Hindlimb muscle (tissue), 1 donor: Measurements from ENCODE around the gene TSPOAP1. TPM values are rescaled to one million over a fixed set of nuclear protein-coding genes. Genes with fewer than 3 reads are reported as not detected.

Experiments used
- DNase-seq: peaks from one replicate; pipeline ENCODE4 v3.0.0-alpha.2; 2013
- polyA plus RNA-seq: library from polyadenylated mRNA; unstranded; fragments of 120-200 nt; gene quantifications from one replicate; pipeline ENCODE4 v1.2.1, GENCODE V29; 2013; ENCODE audit not compliant: insufficient read length

Gene TSPOAP1
- polyA plus RNA-seq, 1 donor: 5.5 TPM

- DNase-seq: no peak
These were observed 27.0 kb downstream of the TSPOAP1 start for GRCh38 chr17:58301504-58302150.

- DNase-seq: no peak
These were observed 28.3 kb downstream of the TSPOAP1 start for GRCh38 chr17:58300336-58300735.

GRCh38 chr17:58294034-58294433 is 34.6 kb downstream of the TSPOAP1 start:
- DNase-seq: no peak

DNA sequence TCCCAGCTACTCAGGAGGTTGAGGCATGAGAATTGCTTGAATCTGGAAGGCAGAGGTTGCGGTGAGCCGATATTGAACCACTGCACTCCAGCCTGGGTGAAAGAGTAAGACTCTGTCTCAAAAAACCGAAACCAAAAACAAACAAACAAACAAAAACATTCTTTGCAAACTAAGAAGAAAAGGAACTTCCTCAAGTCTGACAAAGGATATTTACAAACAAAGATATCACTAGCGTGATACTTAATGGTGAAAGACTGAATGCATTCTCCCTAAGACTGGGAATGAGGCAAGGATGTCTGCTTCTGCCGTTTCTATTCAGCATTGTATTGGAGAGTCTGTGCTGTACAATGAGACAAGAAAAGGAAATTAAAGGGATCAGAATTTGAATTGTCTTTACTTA is 37.3 kb downstream of the TSPOAP1 start:
- no peak for DNase-seq

GRCh38 chr17:58289869-58290268 is 38.7 kb downstream of the TSPOAP1 start:
- no peak for DNase-seq

- no peak for DNase-seq
These were observed 43.2 kb downstream of the TSPOAP1 start for GRCh38 chr17:58285422-58285810.

DNA sequence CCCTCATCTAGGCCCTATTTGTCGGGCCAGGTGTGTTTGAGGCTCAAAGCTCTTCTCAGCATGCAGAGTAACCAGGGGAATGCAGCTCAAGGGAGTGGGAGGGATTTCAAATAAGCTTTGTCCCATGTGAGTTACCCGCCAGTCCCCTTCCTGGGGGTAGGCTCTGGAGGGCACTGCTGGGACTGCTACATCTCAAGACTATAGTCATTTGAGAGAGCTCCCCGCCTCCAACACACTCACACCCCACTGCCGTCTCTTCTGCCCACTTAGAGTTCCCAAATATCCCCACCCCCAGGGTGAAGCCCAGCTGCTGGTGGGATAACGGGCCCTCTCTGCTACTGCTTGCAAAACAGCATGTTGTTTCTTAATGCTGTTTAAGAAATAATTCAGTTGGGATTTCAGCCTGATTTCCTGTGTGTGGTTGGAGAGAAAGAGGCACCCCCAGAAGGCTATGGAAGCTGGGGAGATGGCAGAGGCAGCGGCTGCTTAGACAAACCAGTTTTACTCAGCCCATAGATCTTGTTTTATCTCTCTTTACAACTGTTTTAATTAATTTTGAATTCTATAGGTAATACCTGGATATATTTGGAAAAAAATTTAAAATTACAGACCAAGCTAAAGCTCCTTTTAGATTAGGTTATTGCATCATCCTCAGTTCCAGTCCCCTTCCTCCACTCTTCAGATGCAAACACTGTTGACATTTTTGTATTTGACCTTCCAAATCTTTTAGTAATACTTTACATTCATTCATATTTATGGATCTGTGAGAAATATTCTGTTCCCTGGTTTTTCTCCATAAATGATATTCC is 43.8 kb downstream of the TSPOAP1 start:
- DNase-seq: no peak

DNA sequence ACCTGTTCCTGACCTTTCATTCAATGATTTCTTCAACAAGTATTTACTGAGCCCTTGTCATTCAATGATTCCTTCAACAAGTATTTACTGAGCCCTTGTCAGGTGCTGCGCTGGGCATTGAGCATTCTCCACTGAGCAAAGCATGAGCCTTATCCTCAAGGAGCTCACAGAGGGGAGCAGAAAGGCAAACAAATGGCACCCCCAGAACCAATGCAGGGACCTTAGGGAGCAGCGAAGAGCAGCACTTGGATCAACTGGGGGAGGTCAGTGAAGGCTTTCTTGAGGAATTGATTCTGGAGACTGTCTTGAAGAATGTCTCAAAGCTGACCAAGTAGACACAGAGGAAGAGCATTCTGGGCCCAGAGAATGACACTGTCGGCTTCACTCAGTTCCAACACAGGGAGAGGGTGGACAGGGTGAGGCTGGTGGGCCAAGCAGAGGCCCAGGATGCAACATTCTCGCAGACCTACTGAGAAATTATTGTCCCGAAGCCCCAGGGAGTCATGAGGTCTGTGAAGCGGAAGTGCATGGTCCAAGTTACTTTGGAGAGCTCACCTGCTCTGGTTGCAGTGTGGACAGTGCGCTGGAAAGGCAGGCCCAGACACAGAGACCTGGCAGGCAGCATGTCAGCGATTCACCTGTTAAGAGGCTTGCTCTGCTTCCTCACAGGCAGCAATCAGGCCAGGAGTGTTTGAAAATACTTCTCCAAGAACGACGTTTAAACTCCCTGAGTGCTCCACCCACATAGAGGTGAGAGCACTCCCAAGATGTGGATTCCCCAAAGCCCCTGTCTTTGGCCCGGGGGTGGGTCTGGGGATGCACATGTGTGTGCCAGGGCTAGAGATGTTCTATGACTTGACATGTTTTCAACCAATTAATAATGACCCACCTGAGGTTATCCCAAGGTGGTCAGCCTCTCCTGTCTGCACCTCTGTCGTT is 44.7 kb downstream of the TSPOAP1 start:
- no peak for DNase-seq

- DNase-seq: no peak
These were observed 46.2 kb downstream of the TSPOAP1 start for GRCh38 chr17:58282442-58282841.

- no peak for DNase-seq
These were observed 47.0 kb downstream of the TSPOAP1 start for GRCh38 chr17:58281511-58282011.

- no peak for DNase-seq
These were observed 47.9 kb downstream of the TSPOAP1 start, which contains the start of gene MPO for GRCh38 chr17:58280480-58281217. TSS of gene MPO (minus strand) at chr17:58280935. CDS start at chr17:58280758, 177 bp downstream.

GRCh38 chr17:58279736-58280479 is 48.7 kb downstream of the TSPOAP1 start:
- no peak for DNase-seq

- peak; percentile 80 for DNase-seq
These were observed 49.4 kb downstream of the TSPOAP1 start for GRCh38 chr17:58279016-58279711.

DNA sequence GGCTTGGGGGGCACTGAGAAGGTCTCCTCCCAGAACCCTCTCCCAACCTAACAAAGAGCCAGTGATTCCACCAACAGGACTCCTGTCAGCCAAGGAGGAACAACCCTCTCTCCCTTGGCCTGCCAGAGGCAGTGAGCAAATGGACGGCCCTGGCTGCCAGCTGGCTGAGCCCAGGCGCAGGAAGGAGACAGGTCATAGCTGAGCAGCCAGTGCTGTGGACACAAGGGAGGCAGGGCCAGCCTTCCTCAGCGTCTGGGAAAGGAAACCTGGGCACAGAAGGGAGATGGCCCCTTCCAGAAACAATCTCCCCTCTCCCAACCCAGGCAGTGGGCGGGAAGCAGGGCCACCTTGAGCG is 50.0 kb downstream of the TSPOAP1 start:
- no peak for DNase-seq

DNA sequence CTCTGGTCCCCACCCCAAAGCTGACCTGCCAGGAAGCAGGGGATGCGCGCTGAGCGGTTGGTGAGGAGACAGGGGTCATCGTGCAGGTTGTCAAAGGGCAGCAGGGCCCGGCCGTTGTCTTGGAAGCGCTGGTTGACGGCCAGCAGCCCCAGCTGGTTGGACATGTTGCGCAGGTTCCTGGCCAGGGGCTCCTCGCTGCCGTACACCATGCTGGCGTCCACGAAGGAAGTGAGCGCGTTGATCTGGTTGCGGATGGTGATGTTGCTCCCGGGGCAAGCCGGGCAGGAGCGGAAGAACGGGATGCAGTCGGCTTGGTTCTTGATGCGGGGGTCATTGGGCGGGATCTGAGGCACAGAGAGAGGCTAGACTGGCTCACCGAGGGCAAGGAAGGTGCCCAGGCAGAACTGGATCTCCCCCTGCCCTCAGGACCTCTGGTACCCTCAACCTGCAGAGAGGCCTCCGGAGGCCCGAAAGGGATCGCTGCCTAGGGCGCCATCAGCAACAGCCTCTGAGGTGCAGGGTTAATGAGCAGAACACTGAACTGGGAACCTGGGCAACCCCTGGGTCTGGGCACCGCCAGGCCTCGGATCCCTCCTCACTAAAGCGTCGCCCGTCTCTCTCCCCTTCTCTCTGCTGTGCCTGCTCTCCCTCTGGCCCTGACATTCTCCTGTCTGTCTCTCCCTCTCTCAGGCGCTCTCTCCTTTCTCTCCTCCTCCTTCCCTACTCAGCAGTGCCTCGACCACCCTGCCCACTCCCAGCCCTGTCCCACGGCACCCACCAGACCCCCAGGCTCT is 50.6 kb downstream of the TSPOAP1 start:
- DNase-seq: no peak

DNA sequence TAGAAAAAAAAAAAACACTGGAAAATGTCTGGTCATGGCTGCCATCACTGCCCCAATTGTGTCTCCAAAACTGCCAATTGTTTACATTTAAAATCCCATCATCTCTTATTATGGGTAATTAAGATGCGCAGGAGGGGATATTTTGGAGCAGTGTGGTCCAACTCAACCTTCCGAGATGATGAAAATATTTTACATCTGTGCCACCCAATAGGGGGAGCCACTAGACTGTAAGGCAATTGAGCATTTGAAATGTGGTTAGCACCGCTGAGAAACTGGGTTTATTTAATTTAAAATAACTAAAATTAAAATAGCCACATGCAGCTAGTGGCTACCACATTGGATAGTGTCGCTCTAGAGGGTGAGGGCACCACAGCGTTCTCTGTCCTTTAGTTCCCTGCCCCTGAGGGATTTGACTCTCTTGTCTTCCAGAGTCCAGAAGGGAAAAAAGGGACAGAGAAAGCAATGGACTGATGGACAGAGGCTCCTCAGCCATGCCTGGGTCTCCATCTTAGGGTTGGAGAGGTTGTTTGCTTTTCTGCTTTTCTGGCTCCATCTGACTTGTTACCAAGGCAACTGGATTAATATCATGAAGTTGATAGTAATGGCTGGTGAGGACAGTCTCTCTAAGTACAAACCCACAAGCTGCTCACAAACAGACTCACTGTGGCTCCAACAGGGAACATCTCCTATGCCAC is 51.3 kb downstream of the TSPOAP1 start:
- no peak for DNase-seq

GRCh38 chr17:58276423-58276822 is 52.2 kb downstream of the TSPOAP1 start:
- no peak for DNase-seq

- no peak for DNase-seq
These were observed 53.2 kb downstream of the TSPOAP1 start for GRCh38 chr17:58275417-58275816.

DNA sequence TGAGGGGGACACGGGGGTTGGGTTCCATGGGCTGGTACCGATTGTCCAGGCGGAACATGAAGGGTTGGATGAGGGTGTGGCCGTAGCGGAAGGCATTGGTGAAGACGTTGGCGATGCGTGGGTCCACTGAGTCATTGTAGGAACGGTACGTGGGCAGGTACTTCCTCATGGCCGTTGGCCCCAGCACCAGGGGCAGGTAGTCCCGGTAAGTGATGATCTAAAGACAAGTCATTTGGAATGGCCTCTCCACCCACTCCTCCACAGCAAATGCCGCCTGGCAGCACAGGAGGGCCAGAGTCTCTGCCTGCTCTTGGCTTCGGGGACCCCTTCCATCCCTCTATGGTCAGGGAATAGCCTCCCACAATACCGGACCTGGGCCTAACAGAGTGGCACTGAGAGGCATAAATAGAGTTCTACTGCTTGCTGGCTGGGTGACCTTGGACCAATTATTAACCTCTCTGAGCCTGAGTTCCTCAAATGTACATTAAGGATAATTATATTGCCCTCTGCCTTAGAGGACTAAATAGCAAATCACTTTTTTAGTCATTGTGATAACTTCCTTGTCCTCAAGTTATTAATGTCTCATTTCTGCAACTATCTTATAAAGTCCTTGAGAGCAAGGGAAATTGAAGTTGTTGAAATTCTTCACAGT is 55.0 kb downstream of the TSPOAP1 start:
- DNase-seq: no peak
